Liver (tissue), 3 donors: ENCODE measurements around the gene PCED1B.

ENCODE experiments used
- FOXA2 ChIP-seq: IDR thresholded peaks from 2 replicates; pipeline ENCODE4 v1.6.1; 2016; ENCODE audit warnings: antibody characterized with exemption
- JUND ChIP-seq, 2 donors: IDR thresholded peaks; 2 replicates each; pipeline ENCODE4 v1.6.1; 2016; ENCODE audit warnings: antibody characterized with exemption in 2 of 2
- RAD21 ChIP-seq, 2 donors: IDR thresholded peaks; 2 replicates each; pipeline ENCODE4 v1.6.1; 2016; ENCODE audit warnings: antibody characterized with exemption in 2 of 2, mild to moderate bottlenecking in 2 of 2
- SP1 ChIP-seq: IDR thresholded peaks from 2 replicates; pipeline ENCODE4 v1.6.1; 2018; ENCODE audit warnings: antibody characterized with exemption, mild to moderate bottlenecking
- YY1 ChIP-seq: IDR thresholded peaks from 2 replicates; pipeline ENCODE4 v1.6.1; 2016; ENCODE audit warnings: antibody characterized with exemption, mild to moderate bottlenecking
- TF ChIP-seq, protein P1 (sequence below): fragments of 150-350 bp; IDR thresholded peaks from 2 replicates; pipeline ENCODE4 v1.5.1; 2017; ENCODE audit warnings: improper control_type of control experiment, low read depth, low read length; ENCODE audit not compliant: missing input control
- TF ChIP-seq, protein P2 (sequence below): IDR thresholded peaks from 2 replicates; pipeline ENCODE4 v1.6.1; 2016; ENCODE audit warnings: antibody characterized with exemption
- TF ChIP-seq, protein P3 (sequence below): IDR thresholded peaks from 2 replicates; pipeline ENCODE4 v1.6.1; 2016; ENCODE audit warnings: antibody characterized with exemption
- TF ChIP-seq, protein P4 (sequence below): IDR thresholded peaks from 2 replicates; pipeline ENCODE4 v1.6.1; 2016; ENCODE audit warnings: antibody characterized with exemption, mild to moderate bottlenecking
- donor health status: healthy.
- donor health status: healthy.

DNA sequence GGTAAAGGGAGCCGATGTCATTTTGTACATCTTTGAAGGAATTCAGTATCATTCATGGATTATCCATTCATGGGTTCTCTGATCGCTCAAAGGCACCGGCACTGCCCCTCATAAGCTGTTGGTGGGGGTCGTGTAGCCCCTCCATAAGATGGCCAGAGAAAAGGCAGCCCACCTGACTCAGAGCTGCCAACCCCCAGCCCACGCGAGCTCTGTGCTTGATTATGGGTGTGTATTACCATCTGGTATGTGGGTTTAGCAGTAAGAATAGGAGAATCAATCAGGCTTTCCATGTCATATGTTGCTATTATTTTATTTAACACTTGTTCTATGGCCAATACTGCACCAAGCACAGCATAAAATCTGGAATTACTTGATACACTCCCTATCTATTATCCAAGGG is 32.4 kb downstream of the PCED1B start:
- TF ChIP-seq, protein P1, sequence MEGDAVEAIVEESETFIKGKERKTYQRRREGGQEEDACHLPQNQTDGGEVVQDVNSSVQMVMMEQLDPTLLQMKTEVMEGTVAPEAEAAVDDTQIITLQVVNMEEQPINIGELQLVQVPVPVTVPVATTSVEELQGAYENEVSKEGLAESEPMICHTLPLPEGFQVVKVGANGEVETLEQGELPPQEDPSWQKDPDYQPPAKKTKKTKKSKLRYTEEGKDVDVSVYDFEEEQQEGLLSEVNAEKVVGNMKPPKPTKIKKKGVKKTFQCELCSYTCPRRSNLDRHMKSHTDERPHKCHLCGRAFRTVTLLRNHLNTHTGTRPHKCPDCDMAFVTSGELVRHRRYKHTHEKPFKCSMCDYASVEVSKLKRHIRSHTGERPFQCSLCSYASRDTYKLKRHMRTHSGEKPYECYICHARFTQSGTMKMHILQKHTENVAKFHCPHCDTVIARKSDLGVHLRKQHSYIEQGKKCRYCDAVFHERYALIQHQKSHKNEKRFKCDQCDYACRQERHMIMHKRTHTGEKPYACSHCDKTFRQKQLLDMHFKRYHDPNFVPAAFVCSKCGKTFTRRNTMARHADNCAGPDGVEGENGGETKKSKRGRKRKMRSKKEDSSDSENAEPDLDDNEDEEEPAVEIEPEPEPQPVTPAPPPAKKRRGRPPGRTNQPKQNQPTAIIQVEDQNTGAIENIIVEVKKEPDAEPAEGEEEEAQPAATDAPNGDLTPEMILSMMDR = no peak
- TF ChIP-seq, protein P2, sequence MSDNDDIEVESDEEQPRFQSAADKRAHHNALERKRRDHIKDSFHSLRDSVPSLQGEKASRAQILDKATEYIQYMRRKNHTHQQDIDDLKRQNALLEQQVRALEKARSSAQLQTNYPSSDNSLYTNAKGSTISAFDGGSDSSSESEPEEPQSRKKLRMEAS = no peak
- TF ChIP-seq YY1 = no peak
- TF ChIP-seq SP1 = no peak
- no peak for TF ChIP-seq RAD21 (IDR thresholded peaks at IDR 0.05)
- no peak for TF ChIP-seq FOXA2
- TF ChIP-seq, protein P3, sequence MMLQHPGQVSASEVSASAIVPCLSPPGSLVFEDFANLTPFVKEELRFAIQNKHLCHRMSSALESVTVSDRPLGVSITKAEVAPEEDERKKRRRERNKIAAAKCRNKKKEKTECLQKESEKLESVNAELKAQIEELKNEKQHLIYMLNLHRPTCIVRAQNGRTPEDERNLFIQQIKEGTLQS = no peak
- no peak for TF ChIP-seq JUND (IDR thresholded peaks at IDR 0.05)
- TF ChIP-seq, protein P4, sequence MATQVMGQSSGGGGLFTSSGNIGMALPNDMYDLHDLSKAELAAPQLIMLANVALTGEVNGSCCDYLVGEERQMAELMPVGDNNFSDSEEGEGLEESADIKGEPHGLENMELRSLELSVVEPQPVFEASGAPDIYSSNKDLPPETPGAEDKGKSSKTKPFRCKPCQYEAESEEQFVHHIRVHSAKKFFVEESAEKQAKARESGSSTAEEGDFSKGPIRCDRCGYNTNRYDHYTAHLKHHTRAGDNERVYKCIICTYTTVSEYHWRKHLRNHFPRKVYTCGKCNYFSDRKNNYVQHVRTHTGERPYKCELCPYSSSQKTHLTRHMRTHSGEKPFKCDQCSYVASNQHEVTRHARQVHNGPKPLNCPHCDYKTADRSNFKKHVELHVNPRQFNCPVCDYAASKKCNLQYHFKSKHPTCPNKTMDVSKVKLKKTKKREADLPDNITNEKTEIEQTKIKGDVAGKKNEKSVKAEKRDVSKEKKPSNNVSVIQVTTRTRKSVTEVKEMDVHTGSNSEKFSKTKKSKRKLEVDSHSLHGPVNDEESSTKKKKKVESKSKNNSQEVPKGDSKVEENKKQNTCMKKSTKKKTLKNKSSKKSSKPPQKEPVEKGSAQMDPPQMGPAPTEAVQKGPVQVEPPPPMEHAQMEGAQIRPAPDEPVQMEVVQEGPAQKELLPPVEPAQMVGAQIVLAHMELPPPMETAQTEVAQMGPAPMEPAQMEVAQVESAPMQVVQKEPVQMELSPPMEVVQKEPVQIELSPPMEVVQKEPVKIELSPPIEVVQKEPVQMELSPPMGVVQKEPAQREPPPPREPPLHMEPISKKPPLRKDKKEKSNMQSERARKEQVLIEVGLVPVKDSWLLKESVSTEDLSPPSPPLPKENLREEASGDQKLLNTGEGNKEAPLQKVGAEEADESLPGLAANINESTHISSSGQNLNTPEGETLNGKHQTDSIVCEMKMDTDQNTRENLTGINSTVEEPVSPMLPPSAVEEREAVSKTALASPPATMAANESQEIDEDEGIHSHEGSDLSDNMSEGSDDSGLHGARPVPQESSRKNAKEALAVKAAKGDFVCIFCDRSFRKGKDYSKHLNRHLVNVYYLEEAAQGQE = no peak
